GM19025 (cell line): ENCODE results near the gene BCAM.

Source experiments
- ATAC-seq: cut with Tn5 transposase; IDR thresholded peaks from one replicate; pipeline ENCODE4 v1.9.1; 2021; ENCODE audit warnings: mild to moderate bottlenecking, low read depth, moderate library complexity; ENCODE audit not compliant: unreplicated experiment

BCAM gene

GRCh38 chr19:44788971-44789370 is 19.9 kb upstream of the BCAM start:
- ATAC-seq, result no peak

GRCh38 chr19:44789943-44790483 is 18.9 kb upstream of the BCAM start:
- ATAC-seq, result no peak

- no peak for ATAC-seq
Measured at GRCh38 chr19:44792281-44792680, 16.6 kb upstream of the BCAM start.

GRCh38 chr19:44794610-44795009 is 14.3 kb upstream of the BCAM start:
- no peak for ATAC-seq

- no peak for ATAC-seq
Measured at GRCh38 chr19:44795398-44795987, 13.4 kb upstream of the BCAM start.

- no peak for ATAC-seq
Measured at GRCh38 chr19:44796701-44797115, 12.2 kb upstream of the BCAM start.

- ATAC-seq, result no peak
Measured at GRCh38 chr19:44799627-44800346, 9.1 kb upstream of the BCAM start.

- ATAC-seq, result no peak
Measured at GRCh38 chr19:44800461-44800860, 8.4 kb upstream of the BCAM start.

- no peak for ATAC-seq
Measured at GRCh38 chr19:44803442-44804428, 5.2 kb upstream of the BCAM start.

- no peak for ATAC-seq
Measured at GRCh38 chr19:44806291-44806690, 2.6 kb upstream of the BCAM start.

- no peak for ATAC-seq
Measured at GRCh38 chr19:44807162-44807561, 1.7 kb upstream of the BCAM start.

- ATAC-seq, result no peak
Measured at GRCh38 chr19:44807652-44808462, 1.0 kb upstream of the BCAM start.

- ATAC-seq, result no peak
Measured at GRCh38 chr19:44809577-44810233, 802 bp downstream of the BCAM start.

- no peak for ATAC-seq
Measured at GRCh38 chr19:44810234-44811121, 1.6 kb downstream of the BCAM start.

- no peak for ATAC-seq
Measured at GRCh38 chr19:44811122-44811419, 2.2 kb downstream of the BCAM start.

- ATAC-seq, result no peak
Measured at GRCh38 chr19:44812142-44812718, 3.3 kb downstream of the BCAM start.

- ATAC-seq, result no peak
Measured at GRCh38 chr19:44813070-44813840, 4.4 kb downstream of the BCAM start.
